T-helper 2 cell treated with Interferon-gamma antibody and Interleukin-4, amounts not matched to agents 100 ng/mL and 5 ng/mL, for 36 hours (primary cell): ENCODE data around the gene ARHGEF28. TPM values are rescaled to one million over a fixed set of nuclear protein-coding genes. Genes with fewer than 3 reads are reported as not detected.

Source experiments
- intact Hi-C: fragments of 100-400 bp; cut with micrococcal nuclease; formaldehyde crosslinking; loops from one replicate; pipeline ENCODE4 v1.15.1; 2023
- total RNA-seq: library from RNA; stranded (reverse); gene quantifications from 2 replicates; pipeline ENCODE4 v1.2.3, GENCODE V29; 2022

The ARHGEF28 gene
- total RNA-seq, 1 donor from 2014 or later = not detected

DNA sequence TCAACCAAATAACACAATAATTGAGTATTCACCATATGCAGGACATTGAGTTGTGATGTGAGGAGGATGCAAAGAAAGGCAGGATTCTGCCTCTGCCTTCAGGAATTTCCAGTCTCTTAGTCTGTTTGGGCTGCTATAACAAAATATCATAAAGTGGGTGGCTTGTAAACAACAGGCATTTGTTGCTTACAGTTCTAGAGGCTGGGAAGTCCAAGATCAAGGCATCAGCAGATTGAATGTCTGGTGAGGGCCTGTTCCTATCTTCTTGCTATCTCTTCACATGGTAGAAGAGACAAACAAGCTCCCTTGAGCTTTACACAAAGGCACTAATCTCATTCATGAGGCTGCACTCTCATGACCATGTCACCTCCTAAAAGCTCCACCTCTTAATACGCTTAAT lies 360.7 kb downstream of the ARHGEF28 start:
- intact Hi-C loops = no loop called here

DNA sequence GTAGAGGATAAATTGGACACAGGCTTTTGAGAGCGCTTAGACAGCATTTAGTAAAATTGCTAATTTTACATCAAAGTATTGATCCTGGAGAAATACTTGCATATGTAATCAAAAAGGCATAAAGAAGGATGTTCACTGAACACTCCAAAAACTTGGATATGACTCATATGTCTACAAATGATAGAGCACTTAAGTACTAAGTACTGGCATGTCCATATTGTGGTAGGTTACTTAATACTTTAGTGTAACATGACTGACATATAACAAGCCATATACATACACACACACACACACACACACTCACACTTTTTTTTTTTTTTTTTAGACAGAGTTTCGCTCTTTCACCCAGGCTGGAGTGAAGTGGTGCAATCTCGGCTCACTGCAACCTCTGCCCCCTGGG lies 361.9 kb downstream of the ARHGEF28 start:
- intact Hi-C loops = no loop called here

DNA sequence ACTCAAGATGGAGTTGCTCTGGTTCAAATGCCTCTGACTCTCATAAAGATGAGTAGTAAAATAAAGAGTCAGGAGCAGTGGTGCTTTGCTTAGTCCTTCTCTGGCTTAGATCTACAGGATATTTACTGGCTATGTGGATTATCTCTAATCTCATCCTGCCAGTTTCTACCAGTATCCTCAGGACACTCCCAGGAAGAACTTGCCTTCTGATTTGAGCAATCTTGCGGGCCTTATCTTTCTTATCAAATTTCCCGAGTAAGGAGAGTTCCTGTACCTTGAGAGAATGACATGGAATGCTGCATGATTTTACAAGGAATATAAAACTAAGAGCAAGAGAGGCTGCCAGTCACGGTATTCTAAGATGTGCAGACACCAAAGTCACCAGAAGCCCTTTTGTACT lies 364.0 kb downstream of the ARHGEF28 start:
- intact Hi-C loops = no loop called here

Other genes with a start within 250 kb of the ARHGEF28 start
- gene FOXD1, start 177.4 kb upstream of the ARHGEF28 start, total RNA-seq = 0.07 and 0.11 TPM in 2 replicates
- gene BTF3, start 127.8 kb upstream of the ARHGEF28 start, total RNA-seq = 746 and 755 TPM in 2 replicates
- gene ANKRA2, start 60.6 kb upstream of the ARHGEF28 start, total RNA-seq = 13.3 and 17.5 TPM in 2 replicates
- gene UTP15, start 60.5 kb upstream of the ARHGEF28 start, total RNA-seq = 28.2 and 28.3 TPM in 2 replicates